IMR-90 (cell line): Measurements from ENCODE around the gene TSPO. TPM values are rescaled to one million over a fixed set of nuclear protein-coding genes. Genes with fewer than 3 reads are reported as not detected.

Experiments used
- ATAC-seq: fragments of 200-7000 bp; cut with Tn5 transposase; 2 replicates; pipeline ENCODE4 v1.9.1; 2020; ENCODE audit warnings: low read depth, mild to moderate bottlenecking, moderate library complexity
- BruUV-seq: library from RNA; stranded (reverse); fragments of 400-500 nt; replicated peaks from 2 replicates; lab custom pipeline; 2021; lab: Mats Ljungman, UMichigan
- CTCF ChIA-PET: fragments of 300-600 bp; formaldehyde crosslinking; extraction: SDS; loops from one replicate; lab custom pipeline; 2021; ENCODE audit warnings: antibody characterized with exemption; lab: Yijun Ruan, JAX
- POLR2A ChIA-PET: fragments of 300-600 bp; sonication (Branson Sonifier 250); formaldehyde crosslinking; loops from one replicate; lab custom pipeline; 2022; ENCODE audit warnings: antibody characterized with exemption; ENCODE audit not compliant: unreplicated experiment; lab: Charles Lee
- DNase-seq: peaks from one replicate; pipeline ENCODE4 v3.0.0; 2013
- H2AFZ ChIP-seq: replicated peaks from 2 replicates; pipeline ENCODE3; 2013; ENCODE audit warnings: low read length, mild to moderate bottlenecking; ENCODE audit not compliant: poor library complexity
- H2AK5ac ChIP-seq: 2 replicates; pipeline ENCODE4 v1.6.1; 2013; ENCODE audit warnings: low read depth, low read length, inconsistent platforms
- H2AK9ac ChIP-seq: replicated peaks from 2 replicates; pipeline ENCODE3; 2013; ENCODE audit warnings: mild to moderate bottlenecking, low read depth, low read length, moderate library complexity; ENCODE audit not compliant: poor library complexity
- H2BK120ac ChIP-seq: 2 replicates; pipeline ENCODE4 v1.6.1; 2013; ENCODE audit warnings: low read depth, low read length, inconsistent platforms
- H2BK15ac ChIP-seq: 3 replicates; pipeline ENCODE4 v1.6.1; 2013; ENCODE audit warnings: low read depth, low read length, inconsistent platforms
- H2BK20ac ChIP-seq: 2 replicates; pipeline ENCODE4 v1.6.1; 2013; ENCODE audit warnings: low read depth, mild to moderate bottlenecking, inconsistent platforms, low read length, moderate library complexity
- H2BK5ac ChIP-seq: 2 replicates; pipeline ENCODE4 v1.6.1; 2013; ENCODE audit warnings: mild to moderate bottlenecking, low read depth, low read length, inconsistent platforms; ENCODE audit not compliant: poor library complexity, severe bottlenecking
- H3K14ac ChIP-seq: replicated peaks from 2 replicates; pipeline ENCODE4 v1.6.1; 2013; ENCODE audit warnings: low read depth, low read length, inconsistent platforms
- H3K18ac ChIP-seq: 2 replicates; pipeline ENCODE4 v1.6.1; 2013; ENCODE audit warnings: low read depth, low read length, control low read depth
- H3K23ac ChIP-seq: 2 replicates; pipeline ENCODE4 v1.6.1; 2013; ENCODE audit warnings: low read depth, low read length, inconsistent platforms
- H3K27ac ChIP-seq: 2 replicates; pipeline ENCODE4 v1.5.1; 2013; ENCODE audit warnings: mild to moderate bottlenecking, control low read depth, low read length; ENCODE audit not compliant: insufficient read depth
- H3K27me3 ChIP-seq: 2 replicates; pipeline ENCODE4 v1.6.1; 2013; ENCODE audit warnings: low read length; ENCODE audit not compliant: control insufficient read depth, insufficient read depth
- H3K36me3 ChIP-seq: 2 replicates; pipeline ENCODE4 v1.6.1; 2013; ENCODE audit warnings: low read length, mixed read lengths; ENCODE audit not compliant: control insufficient read depth, insufficient read depth
- H3K4ac ChIP-seq: 2 replicates; pipeline ENCODE4 v1.6.1; 2013; ENCODE audit warnings: low read depth, low read length, inconsistent platforms
- H3K4me1 ChIP-seq: 2 replicates; pipeline ENCODE4 v1.6.1; 2013; ENCODE audit warnings: low read length, mixed read lengths; ENCODE audit not compliant: control insufficient read depth, insufficient read depth
- H3K4me2 ChIP-seq: 2 replicates; pipeline ENCODE4 v1.6.1; 2013; ENCODE audit warnings: low read depth, mild to moderate bottlenecking, control low read depth, low read length, moderate library complexity
- H3K4me3 ChIP-seq: 2 replicates; pipeline ENCODE4 v1.5.1; 2013; ENCODE audit warnings: low read depth, mild to moderate bottlenecking, control low read depth, low read length, moderate library complexity; ENCODE audit not compliant: insufficient read depth
- H3K56ac ChIP-seq: 2 replicates; pipeline ENCODE4 v1.6.1; 2013; ENCODE audit warnings: low read length, inconsistent platforms; ENCODE audit not compliant: insufficient read depth; ENCODE audit errors: extremely low read depth
- H3K79me1 ChIP-seq, 2 experiments: 2 replicates each; pipeline ENCODE4 v1.6.1; 2013; ENCODE audit warnings: low read length in 2 of 2, inconsistent platforms in 1 of 2, low read depth in 1 of 2
- H3K9ac ChIP-seq: 2 replicates; pipeline ENCODE4 v1.6.1; 2013; ENCODE audit warnings: low read depth, low read length, control low read depth
- H3K9me1 ChIP-seq: 2 replicates; pipeline ENCODE4 v1.6.1; 2013; ENCODE audit warnings: low read length, inconsistent platforms; ENCODE audit not compliant: insufficient read depth
- H3K9me3 ChIP-seq: 2 replicates; pipeline ENCODE4 v1.6.1; 2013; ENCODE audit warnings: low read length; ENCODE audit not compliant: control insufficient read depth, insufficient read depth
- H4K20me1 ChIP-seq: 2 replicates; pipeline ENCODE4 v1.6.1; 2013; ENCODE audit warnings: low read length, inconsistent platforms; ENCODE audit not compliant: insufficient read depth
- H4K5ac ChIP-seq: 2 replicates; pipeline ENCODE4 v1.6.1; 2013; ENCODE audit warnings: mild to moderate bottlenecking, low read depth, low read length, control low read depth
- H4K8ac ChIP-seq, 2 experiments: 2 replicates each; pipeline ENCODE4 v1.6.1; 2013; ENCODE audit warnings: low read depth in 2 of 2, low read length in 2 of 2, control low read depth in 1 of 2, inconsistent platforms in 1 of 2
- H4K91ac ChIP-seq: 2 replicates; pipeline ENCODE4 v1.6.1; 2013; ENCODE audit warnings: low read depth, low read length, inconsistent platforms; ENCODE audit not compliant: insufficient read depth
- FOS ChIP-seq: fragments of 150-350 bp; IDR thresholded peaks from 2 replicates; pipeline ENCODE4 v1.6.1; 2016; ENCODE audit warnings: low read depth, low read length
- MAFK ChIP-seq: IDR thresholded peaks from 2 replicates; pipeline ENCODE4 v1.6.1; 2012; ENCODE audit warnings: low read depth, low read length, improper control_type of control experiment
- RCOR1 ChIP-seq: IDR thresholded peaks from 2 replicates; pipeline ENCODE4 v1.6.1; 2012; ENCODE audit warnings: mild to moderate bottlenecking, low read length, improper control_type of control experiment; ENCODE audit not compliant: insufficient replicate concordance
- WGBS, 2 experiments: methylation state at CpG; one replicate each; pipeline versions ENCODE4 v1.1.5 to v1.1.7; 2013; ENCODE audit warnings: missing lambda C conversion rate in 2 of 2; ENCODE audit not compliant: insufficient read length in 1 of 2; ENCODE audit errors: extremely low coverage in 2 of 2; 5-methylcytosine and 5-hydroxymethylcytosine counted together
- dilution Hi-C: fragments of 300-500 bp; cut with HindIII; formaldehyde crosslinking; loops from one replicate; pipeline ENCODE4 v1.14.3; 2018; ENCODE audit warnings: low sequenced_read_pairs; ENCODE audit not compliant: unreplicated experiment
- in situ Hi-C: fragments of 300-500 bp; cut with MboI; formaldehyde crosslinking; loops from 3 replicates; pipeline ENCODE4 v1.14.3; 2019; ENCODE audit warnings: low sequenced_read_pairs, inconsistent platforms, mixed read lengths
- intact Hi-C: fragments of 100-400 bp; cut with micrococcal nuclease; formaldehyde crosslinking; loops from 2 replicates; pipeline ENCODE4 v1.10.0; 2022
- polyA plus RNA-seq, 3 experiments: library from polyadenylated mRNA; depleted of rRNA; stranded (reverse); fragments of >200 nt; gene quantifications; 2 replicates each; pipeline ENCODE4 v1.2.3, GENCODE V29; 2012; ENCODE audit warnings: low replicate concordance in 1 of 3
- total RNA-seq: library from RNA; depleted of rRNA; stranded (reverse); fragments of >200 nt; gene quantifications from 2 replicates; pipeline ENCODE4 v1.2.3, GENCODE V29; 2012
- TF ChIP-seq, protein P1 (sequence below): fragments of 150-350 bp; IDR thresholded peaks from 2 replicates; pipeline ENCODE4 v1.6.1; 2017; ENCODE audit warnings: mild to moderate bottlenecking, antibody characterized with exemption, low read length, low read depth

TSPO gene
- total and polyA plus RNA-seq, 2 of the 4 experiments (the other 2 are of a cell fraction), result 115 to 297 TPM

DNA sequence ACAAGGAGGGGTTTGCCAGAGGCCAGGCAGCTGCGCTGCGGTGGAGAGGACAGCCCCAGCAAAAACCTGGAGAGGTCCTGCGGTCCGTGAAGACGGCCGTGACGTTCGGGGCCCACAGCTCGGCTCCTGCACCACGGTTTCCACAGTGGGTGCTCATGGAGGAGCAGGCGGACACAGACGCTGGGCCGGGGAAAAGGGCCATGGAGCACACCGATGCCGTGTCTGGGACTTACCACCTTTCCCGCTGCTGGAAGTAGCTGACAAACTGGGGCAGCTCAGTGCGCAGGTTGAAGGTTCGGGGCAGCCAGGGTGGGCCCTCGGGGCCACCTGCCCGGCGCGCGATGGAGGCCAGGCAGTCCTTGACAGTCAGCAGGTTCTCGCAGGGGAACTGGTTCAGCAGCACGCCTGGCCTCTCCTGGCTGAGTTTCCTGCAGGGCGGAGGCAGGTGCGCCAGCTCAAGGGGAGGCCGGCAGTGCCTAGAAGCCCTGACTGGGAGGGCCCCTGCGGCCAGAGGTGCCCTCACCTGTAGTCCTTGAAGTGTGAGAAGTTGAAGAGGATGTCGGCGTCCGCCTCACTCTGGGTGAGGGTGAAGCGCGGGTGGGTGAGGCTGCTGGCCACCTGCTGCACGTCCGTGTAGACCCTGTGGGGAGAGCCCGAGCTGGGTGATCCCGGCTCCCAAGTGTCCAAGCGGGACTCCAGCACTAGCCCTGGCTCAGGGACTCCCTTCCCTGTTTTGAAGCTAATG lies 22.8 kb downstream of the TSPO start:
- no peaks in the 10 kb centered on the region for H3K27me3 ChIP-seq
- no peak overlapping the region for H4K91ac ChIP-seq
- H2BK15ac ChIP-seq, result no peak overlapping the region
- no peak overlapping the region for H3K18ac ChIP-seq
- dilution Hi-C loops (no loop called here), intact Hi-C loops (no loop called here), in situ Hi-C loops (no loop called here)
- H3K4me1 ChIP-seq, result no peaks in the 10 kb centered on the region
- H3K9me1 ChIP-seq, result no peaks in the 10 kb centered on the region; the same call in 1 of the 2 replicates
- TF ChIP-seq RCOR1 (no peak), MAFK (no peak), FOS (no peak)
- TF ChIP-seq, protein P1, sequence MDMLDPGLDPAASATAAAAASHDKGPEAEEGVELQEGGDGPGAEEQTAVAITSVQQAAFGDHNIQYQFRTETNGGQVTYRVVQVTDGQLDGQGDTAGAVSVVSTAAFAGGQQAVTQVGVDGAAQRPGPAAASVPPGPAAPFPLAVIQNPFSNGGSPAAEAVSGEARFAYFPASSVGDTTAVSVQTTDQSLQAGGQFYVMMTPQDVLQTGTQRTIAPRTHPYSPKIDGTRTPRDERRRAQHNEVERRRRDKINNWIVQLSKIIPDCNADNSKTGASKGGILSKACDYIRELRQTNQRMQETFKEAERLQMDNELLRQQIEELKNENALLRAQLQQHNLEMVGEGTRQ, result no peak
- H2AK5ac ChIP-seq, result no peak overlapping the region
- no peak overlapping the region for H3K23ac ChIP-seq
- H2AFZ ChIP-seq, result no peak overlapping the region
- H3K79me1 ChIP-seq, result no peaks in the 10 kb centered on the region
- H2BK5ac ChIP-seq, result no peak overlapping the region
- DNase-seq (no peak), ATAC-seq (no peak)
- H4K5ac ChIP-seq, result no peak overlapping the region
- no peak overlapping the region for H3K4me3 ChIP-seq
- no peaks in the 10 kb centered on the region for H3K9me3 ChIP-seq
- H2BK20ac ChIP-seq, result no peak overlapping the region
- H4K20me1 ChIP-seq, result no peaks in the 10 kb centered on the region; the same call in 1 of the 2 replicates
- 97% methylated on average over 17 of the region's 39 CpGs; no CpG with 5 or more reads in 1 of the 2 experiments for WGBS, 2 experiments
- no peak overlapping the region for H3K4ac ChIP-seq
- ChIA-PET CTCF (no interaction called here), POLR2A (no interaction called here)
- H4K8ac ChIP-seq, result no peak overlapping the region
- BruUV-seq, result no TSS peak
- no peak overlapping the region for H3K9ac ChIP-seq
- peaks cover 49% of the 10 kb centered on the region for H3K36me3 ChIP-seq
- no peak overlapping the region for H3K14ac ChIP-seq
- H3K4me2 ChIP-seq, result no peak overlapping the region
- no peak overlapping the region for H2BK120ac ChIP-seq
- H3K56ac ChIP-seq, result no peak overlapping the region
- no peak overlapping the region for H2AK9ac ChIP-seq
- H3K27ac ChIP-seq, result no peak overlapping the region
